Measurements from ENCODE around the gene ZXDC. TPM values are rescaled to one million over a fixed set of nuclear protein-coding genes. Genes with fewer than 3 reads are reported as not detected.

Gene ZXDC
- total RNA-seq, 4 donors from 2014 or later: 25.9 to 47.6 (median 35.3) TPM

- TF ChIP-seq CTCF (IDR thresholded peaks at IDR 0.05): no peak
- no peak for TF ChIP-seq POLR2AphosphoS5 (IDR thresholded peaks at IDR 0.05)
- no peak for TF ChIP-seq EP300 (IDR thresholded peaks at IDR 0.05)
- TF ChIP-seq POLR2A (IDR thresholded peaks at IDR 0.05): no peak
- H3K4me3 ChIP-seq: no peak overlapping the region
- ATAC-seq: no peak
- no peaks in the 10 kb centered on the region for H3K36me3 ChIP-seq
- H3K27ac ChIP-seq: no peak overlapping the region
- WGBS, 2 donors (ENCODE audit: low coverage in 1 of 2): 83 to 87% methylated on average over 2 to 5 of the region's 9 CpGs
- peaks cover 3% of the 10 kb centered on the region for H3K27me3 ChIP-seq
- H3K9me3 ChIP-seq: no peaks in the 10 kb centered on the region
- no peaks in the 10 kb centered on the region for H3K4me1 ChIP-seq
These were observed 10.3 kb upstream of the ZXDC start for GRCh38 chr3:126485956-126486355.

- 79 to 90% methylated on average over 2 to 6 of the region's 8 CpGs for WGBS, 2 donors (ENCODE audit: low coverage in 1 of 2)
- Histone ChIP-seq H3K27me3 (peaks cover 3% of the 10 kb centered on the region), H3K9me3 (no peaks in the 10 kb centered on the region), H3K4me1 (no peaks in the 10 kb centered on the region), H3K27ac (no peak overlapping the region), H3K36me3 (no peaks in the 10 kb centered on the region), H3K4me3 (no peak overlapping the region)
- no peak for ATAC-seq
- no peak for TF ChIP-seq POLR2AphosphoS5 (IDR thresholded peaks at IDR 0.05)
- TF ChIP-seq EP300 (IDR thresholded peaks at IDR 0.05): no peak
- TF ChIP-seq POLR2A (IDR thresholded peaks at IDR 0.05): no peak
- TF ChIP-seq CTCF (IDR thresholded peaks at IDR 0.05): no peak
These were observed 9.6 kb upstream of the ZXDC start for GRCh38 chr3:126485176-126485897.

GRCh38 chr3:126484662-126485061, 9.0 kb upstream of the ZXDC start:
- Histone ChIP-seq H3K36me3 (no peaks in the 10 kb centered on the region), H3K4me1 (no peaks in the 10 kb centered on the region), H3K9me3 (no peaks in the 10 kb centered on the region), H3K27me3 (peaks cover 3% of the 10 kb centered on the region), H3K27ac (no peak overlapping the region), H3K4me3 (no peak overlapping the region)
- WGBS, 2 donors (ENCODE audit: low coverage in 1 of 2): 100% methylated on average over 1 to 2 of the region's 3 CpGs
- ATAC-seq: no peak
- TF ChIP-seq POLR2AphosphoS5 (IDR thresholded peaks at IDR 0.05) (no peak), EP300 (IDR thresholded peaks at IDR 0.05) (no peak), CTCF (IDR thresholded peaks at IDR 0.05) (no peak), POLR2A (IDR thresholded peaks at IDR 0.05) (no peak)

- TF ChIP-seq EP300 (IDR thresholded peaks at IDR 0.05): no peak
- no peak for TF ChIP-seq POLR2A (IDR thresholded peaks at IDR 0.05)
- 73 to 76% methylated on average over 3 of the region's 3 CpGs for WGBS, 2 donors (ENCODE audit: low coverage in 1 of 2)
- no peak overlapping the region for H3K27ac ChIP-seq
- H3K4me3 ChIP-seq: no peak overlapping the region
- H3K4me1 ChIP-seq: no peaks in the 10 kb centered on the region
- H3K27me3 ChIP-seq: no peaks in the 10 kb centered on the region
- H3K36me3 ChIP-seq: no peaks in the 10 kb centered on the region
- ATAC-seq: no peak
- no peaks in the 10 kb centered on the region for H3K9me3 ChIP-seq
These were observed 8.5 kb upstream of the ZXDC start for GRCh38 chr3:126484148-126484547.

- 78 to 100% methylated on average over 1 to 2 of the region's 14 CpGs for WGBS, 2 donors (ENCODE audit: low coverage in 1 of 2)
- ATAC-seq: no peak
- Histone ChIP-seq H3K36me3 (no peaks in the 10 kb centered on the region), H3K4me1 (no peaks in the 10 kb centered on the region), H3K27ac (no peak overlapping the region), H3K4me3 (no peak overlapping the region), H3K27me3 (no peaks in the 10 kb centered on the region), H3K9me3 (no peaks in the 10 kb centered on the region)
- no peak for TF ChIP-seq EP300 (IDR thresholded peaks at IDR 0.05)
- TF ChIP-seq POLR2A (IDR thresholded peaks at IDR 0.05): no peak
- TF ChIP-seq POLR2AphosphoS5 (IDR thresholded peaks at IDR 0.05): no peak
- no peak for TF ChIP-seq CTCF (IDR thresholded peaks at IDR 0.05)
These were observed 7.7 kb upstream of the ZXDC start for GRCh38 chr3:126483321-126483761.

Data from gastroesophageal sphincter (tissue), 4 donors.